H1 (cell line): ENCODE results near the gene KLHL15. TPM values are rescaled to one million over a fixed set of nuclear protein-coding genes. Genes with fewer than 3 reads are reported as not detected.

Source experiments
- CHD7 ChIP-seq: fragments of 300-600 bp; sonication (generic); IDR thresholded peaks from 2 replicates; pipeline ENCODE4 v1.7.1; 2012; ENCODE audit warnings: low read length, moderate library complexity, mild to moderate bottlenecking, inconsistent platforms; ENCODE audit not compliant: insufficient replicate concordance
- EP300 ChIP-seq, 2 experiments: IDR thresholded peaks; 1 replicate in 1 of 2; 2 replicates in 1 of 2; pipeline ENCODE4 v1.6.1; 2011 to 2012; ENCODE audit warnings: low read depth in 2 of 2, low read length in 2 of 2, mild to moderate bottlenecking in 2 of 2, borderline replicate concordance in 1 of 2, inconsistent platforms in 1 of 2, moderate library complexity in 1 of 2
- NRF1 ChIP-seq: IDR thresholded peaks from 2 replicates; pipeline ENCODE4 v1.6.1; 2011; ENCODE audit warnings: mild to moderate bottlenecking, low read depth, low read length, improper control_type of control experiment
- polyA plus RNA-seq, 7 experiments: library from polyadenylated mRNA; depleted of rRNA in 3 of 7; stranded (reverse) in 5 of 7; unstranded in 2 of 7; fragments of >200 nt in 5 of 7; fragments of 200-250 nt in 2 of 7; gene quantifications; 1 replicate in 5 of 7; 2 replicates in 1 of 7; 4 replicates in 1 of 7; pipeline versions ENCODE4 v1.2.1 to v1.2.3, GENCODE V29; 2011 to 2013; ENCODE audit warnings: missing spikeins in 2 of 7, mixed read lengths in 2 of 7
- total RNA-seq: library from RNA; stranded (reverse); fragmentation: NEBNext Ultra II Directional; extraction: Animal tissue kit (Norgen Biotek cat#: 25700); gene quantifications from 2 replicates; pipeline ENCODE4 v1.2.1, GENCODE V29; 2021

Gene KLHL15
- total and polyA plus RNA-seq, 2 of the 8 experiments (the other 6 are each of a cell fraction or from before 2014, with no cell fraction given) = 3.7 to 8.9 TPM

GRCh38 chrX:24005028-24005427, 22.0 kb downstream of the KLHL15 start (continued):
- TF ChIP-seq CHD7 (no peak), NRF1 (no peak), EP300 (IDR thresholded peaks at IDR 0.05; ENCODE audit: borderline replicate concordance in 1 of 2, low read depth in 2 of 2, low read length in 2 of 2) (no peak)
- TF ChIP-seq, all 59 proteins: peak for 0
